CD4-positive, alpha-beta T cell (primary cell): Measurements from ENCODE around the gene CST7. TPM values are rescaled to one million over a fixed set of nuclear protein-coding genes. Genes with fewer than 3 reads are reported as not detected.

Experiments
- ATAC-seq: fragments of 200-7000 bp; cut with Tn5 transposase; one replicate; pipeline ENCODE4 v1.10.0; 2022; ENCODE audit warnings: mild to moderate bottlenecking; ENCODE audit not compliant: poor library complexity
- CTCF ChIA-PET: fragments of 350-600 bp; sonication (Branson Sonifier 250); formaldehyde crosslinking; loops from one replicate; lab custom pipeline; 2021; ENCODE audit warnings: antibody characterized with exemption, inconsistent platforms; lab: Charles Lee
- POLR2A ChIA-PET: fragments of 350-600 bp; sonication (Branson Sonifier 250); formaldehyde crosslinking; loops from one replicate; lab custom pipeline; 2021; ENCODE audit warnings: antibody characterized with exemption, inconsistent platforms; lab: Charles Lee
- DNase-seq, 14 experiments: peaks; one replicate each; pipeline ENCODE4 v3.0.0-alpha.2; 2013 to 2020; ENCODE audit warnings: mixed read lengths in 2 of 14
- H3K27ac ChIP-seq, 2 donors: one replicate each; pipeline versions ENCODE4 v1.5.1 to v1.7.0; 2013; ENCODE audit warnings: low read length in 2 of 2, low read depth in 1 of 2, mild to moderate bottlenecking in 1 of 2
- H3K27me3 ChIP-seq, 2 experiments: 1 replicate in 1 of 2; 2 replicates in 1 of 2; pipeline versions ENCODE4 v1.6.1 to v1.7.0; 2013; ENCODE audit warnings: low read length in 2 of 2, control low read depth in 1 of 2, mild to moderate bottlenecking in 1 of 2, moderate library complexity in 1 of 2; ENCODE audit not compliant: insufficient read depth in 2 of 2, control insufficient read depth in 1 of 2
- H3K36me3 ChIP-seq: one replicate; pipeline ENCODE4 v1.6.1; 2013; ENCODE audit warnings: low read length, control low read depth; ENCODE audit not compliant: insufficient read depth
- H3K4me1 ChIP-seq: one replicate; pipeline ENCODE4 v1.6.1; 2013; ENCODE audit warnings: low read length, control low read depth; ENCODE audit not compliant: insufficient read depth
- H3K4me3 ChIP-seq: one replicate; pipeline ENCODE4 v1.5.1; 2013; ENCODE audit warnings: mild to moderate bottlenecking, low read length, moderate library complexity
- H3K9me3 ChIP-seq, 2 experiments: 1 replicate in 1 of 2; 2 replicates in 1 of 2; pipeline versions ENCODE4 v1.6.1 to v1.7.0; 2013; ENCODE audit warnings: low read length in 2 of 2, mild to moderate bottlenecking in 2 of 2, control low read depth in 1 of 2, moderate library complexity in 1 of 2; ENCODE audit not compliant: control insufficient read depth in 1 of 2, insufficient read depth in 1 of 2
- H3K27ac Mint-ChIP-seq: one replicate; pipeline ENCODE4 v1.8.0; 2020; ENCODE audit warnings: mixed read lengths
- H3K27me3 Mint-ChIP-seq: one replicate; pipeline ENCODE4 v1.8.0; 2021; ENCODE audit warnings: mixed read lengths
- H3K36me3 Mint-ChIP-seq: one replicate; pipeline ENCODE4 v1.8.0; 2021; ENCODE audit warnings: low read depth, mixed read lengths
- H3K4me1 Mint-ChIP-seq: one replicate; pipeline ENCODE4 v1.8.0; 2021; ENCODE audit warnings: low read depth, mixed read lengths
- H3K4me3 Mint-ChIP-seq: one replicate; pipeline ENCODE4 v1.8.0; 2020; ENCODE audit warnings: mild to moderate bottlenecking, mixed read lengths
- H3K9me3 Mint-ChIP-seq: one replicate; pipeline ENCODE4 v1.8.0; 2020; ENCODE audit warnings: mixed read lengths
- intact Hi-C, 2 experiments: fragments of 100-400 bp; cut with DNase I in 1 of 2; cut with micrococcal nuclease in 1 of 2; formaldehyde crosslinking; loops; one replicate each; pipeline versions ENCODE4 v1.15.1 to v1.9.0; 2023 to 2025; cut with DNase I, micrococcal nuclease
- total RNA-seq, 174 experiments: library from RNA in 2 of 174; stranded (reverse) in 2 of 174; gene quantifications; one replicate each; pipeline ENCODE4 v1.2.3 and lab custom pipeline; 2021 to 2026
- TF ChIP-seq, protein P1 (sequence below): fragments of 200-600 bp; IDR thresholded peaks from one replicate; pipeline ENCODE4 v1.8.0; 2022; ENCODE audit warnings: antibody characterized with exemption, mild to moderate bottlenecking

The CST7 gene
- total RNA-seq, 2 experiments from 2014 or later, result 3.2 to 4.4 TPM

DNA sequence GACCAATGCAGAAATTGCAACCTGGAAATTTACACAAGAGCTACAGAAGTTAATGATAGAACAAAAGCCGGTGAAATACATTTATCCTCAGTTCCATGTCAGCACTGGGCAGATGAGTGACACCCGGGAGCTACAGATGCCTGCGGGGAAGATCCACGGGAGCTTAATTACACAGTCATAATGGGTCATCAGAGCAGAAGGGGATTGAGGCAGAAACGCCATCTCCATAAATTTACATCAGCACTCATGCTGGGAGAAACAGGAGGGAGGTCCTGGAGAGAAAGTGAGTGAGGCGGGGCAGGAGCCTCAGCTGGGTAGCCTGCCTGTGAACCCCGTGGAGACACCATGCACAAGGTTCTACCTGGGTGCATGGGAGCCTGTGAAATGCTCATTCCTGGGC, 37.6 kb upstream of the CST7 start:
- no peaks in the 10 kb centered on the region for H3K27me3 Mint-ChIP-seq
- CTCF ChIA-PET, result no interaction called here
- TF ChIP-seq, protein P1, sequence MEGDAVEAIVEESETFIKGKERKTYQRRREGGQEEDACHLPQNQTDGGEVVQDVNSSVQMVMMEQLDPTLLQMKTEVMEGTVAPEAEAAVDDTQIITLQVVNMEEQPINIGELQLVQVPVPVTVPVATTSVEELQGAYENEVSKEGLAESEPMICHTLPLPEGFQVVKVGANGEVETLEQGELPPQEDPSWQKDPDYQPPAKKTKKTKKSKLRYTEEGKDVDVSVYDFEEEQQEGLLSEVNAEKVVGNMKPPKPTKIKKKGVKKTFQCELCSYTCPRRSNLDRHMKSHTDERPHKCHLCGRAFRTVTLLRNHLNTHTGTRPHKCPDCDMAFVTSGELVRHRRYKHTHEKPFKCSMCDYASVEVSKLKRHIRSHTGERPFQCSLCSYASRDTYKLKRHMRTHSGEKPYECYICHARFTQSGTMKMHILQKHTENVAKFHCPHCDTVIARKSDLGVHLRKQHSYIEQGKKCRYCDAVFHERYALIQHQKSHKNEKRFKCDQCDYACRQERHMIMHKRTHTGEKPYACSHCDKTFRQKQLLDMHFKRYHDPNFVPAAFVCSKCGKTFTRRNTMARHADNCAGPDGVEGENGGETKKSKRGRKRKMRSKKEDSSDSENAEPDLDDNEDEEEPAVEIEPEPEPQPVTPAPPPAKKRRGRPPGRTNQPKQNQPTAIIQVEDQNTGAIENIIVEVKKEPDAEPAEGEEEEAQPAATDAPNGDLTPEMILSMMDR, result no peak
- H3K4me1 Mint-ChIP-seq, result no peaks in the 10 kb centered on the region
- Histone ChIP-seq H3K4me3 (no peak overlapping the region), H3K36me3 (no peaks in the 10 kb centered on the region), H3K27me3 (no peaks in the 10 kb centered on the region), H3K9me3 (peaks cover 13 to 21% of the 10 kb centered on the region in 2 experiments), H3K27ac (no peak overlapping the region), H3K4me1 (no peaks in the 10 kb centered on the region)
- DNase-seq (no peak), ATAC-seq (no peak)
- H3K4me3 Mint-ChIP-seq, result no peak overlapping the region
- POLR2A ChIA-PET, result no interaction called here
- H3K36me3 Mint-ChIP-seq, result no peaks in the 10 kb centered on the region
- H3K27ac Mint-ChIP-seq, result no peak overlapping the region
- intact Hi-C loops, result loop anchor here in 1 of 2 experiments (10.0 kb wide), 1 partner anchor 1027 kb away; no protein-coding TSS in a partner anchor
- H3K9me3 Mint-ChIP-seq, result peaks cover 3% of the 10 kb centered on the region

DNA sequence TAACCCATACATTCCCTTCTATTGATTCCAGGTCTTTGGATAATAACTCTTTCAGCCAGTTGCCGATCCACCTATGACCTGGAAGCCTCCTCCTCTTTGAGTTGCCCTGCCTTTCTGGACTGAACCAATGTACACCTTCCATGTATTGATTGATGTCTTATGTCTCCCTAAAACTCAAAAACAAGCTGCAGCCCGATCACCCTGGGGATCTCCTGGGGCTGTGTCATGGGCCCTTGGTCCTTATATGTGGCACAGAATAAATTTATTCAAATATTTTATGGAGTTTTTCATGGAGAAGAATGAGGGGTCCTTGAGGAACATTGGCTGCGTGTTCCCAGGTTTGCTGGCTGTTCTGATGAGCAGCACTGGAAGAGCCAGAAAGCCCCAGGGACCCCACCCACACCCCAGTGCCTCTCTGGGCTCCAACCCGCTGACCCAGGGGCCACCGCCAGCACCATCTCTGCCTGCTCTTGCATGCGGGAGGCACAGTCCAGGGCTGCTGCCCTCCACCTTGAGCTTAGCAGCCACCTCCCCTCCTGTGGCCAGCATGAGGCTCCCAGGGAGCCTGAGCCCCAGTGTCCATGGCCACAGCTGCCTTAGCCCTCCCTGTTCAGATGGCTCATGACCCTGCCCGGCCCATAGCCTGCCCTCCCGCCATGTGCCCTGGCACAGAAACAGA, 36.5 kb upstream of the CST7 start:
- intact Hi-C loops, result loop anchor here in 1 of 2 experiments (10.0 kb wide), 1 partner anchor 1028 kb away; no protein-coding TSS in a partner anchor
- ChIA-PET CTCF (no interaction called here), POLR2A (no interaction called here)
- H3K4me3 ChIP-seq, result no peak overlapping the region
- Mint-ChIP-seq H3K9me3 (peaks cover 2% of the 10 kb centered on the region), H3K27ac (no peak overlapping the region), H3K36me3 (no peaks in the 10 kb centered on the region), H3K4me3 (no peak overlapping the region), H3K4me1 (no peaks in the 10 kb centered on the region), H3K27me3 (no peaks in the 10 kb centered on the region)
- DNase-seq, result no peak
- no peak for ATAC-seq
- H3K4me1 ChIP-seq, result no peaks in the 10 kb centered on the region
- H3K36me3 ChIP-seq, result no peaks in the 10 kb centered on the region
- H3K27ac ChIP-seq, result no peak overlapping the region
- no peaks in the 10 kb centered on the region for H3K27me3 ChIP-seq
- peaks cover 4 to 21% of the 10 kb centered on the region in 2 experiments for H3K9me3 ChIP-seq
- TF ChIP-seq, protein P1, result no peak

DNA sequence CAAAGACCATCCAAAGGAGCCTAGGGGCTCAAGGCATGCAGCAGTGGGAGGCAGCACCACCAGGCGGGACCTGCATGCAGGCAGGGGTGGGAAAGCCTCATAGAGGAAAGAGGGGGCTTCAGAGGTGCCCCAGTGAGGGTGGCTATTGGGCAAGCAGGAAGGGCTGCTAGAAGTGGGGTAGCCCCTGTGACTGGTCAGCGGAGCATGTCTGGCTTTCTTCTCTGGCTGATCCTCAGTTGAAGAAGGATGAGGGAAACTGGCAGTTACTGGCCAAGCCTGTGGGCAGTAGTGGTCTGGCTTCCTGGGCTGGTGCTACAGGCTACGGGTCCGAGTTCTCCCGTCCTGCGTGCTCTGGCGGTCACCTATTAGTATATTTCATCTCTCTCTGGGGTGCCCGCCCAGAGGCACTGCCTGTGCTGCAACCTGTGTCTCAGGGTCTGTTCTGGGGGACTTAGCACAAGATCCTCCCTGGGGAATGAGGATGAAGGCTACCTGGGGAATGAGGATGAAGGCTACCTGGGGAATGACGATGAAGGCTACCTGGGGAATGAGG, 35.9 kb upstream of the CST7 start:
- Histone ChIP-seq H3K27ac (no peak overlapping the region), H3K36me3 (no peaks in the 10 kb centered on the region), H3K9me3 (peaks cover 4 to 21% of the 10 kb centered on the region in 2 experiments), H3K4me3 (no peak overlapping the region), H3K4me1 (peaks cover 4% of the 10 kb centered on the region), H3K27me3 (no peaks in the 10 kb centered on the region)
- POLR2A ChIA-PET, result no interaction called here
- ATAC-seq (no peak), DNase-seq (no peak)
- Mint-ChIP-seq H3K27me3 (no peaks in the 10 kb centered on the region), H3K27ac (no peak overlapping the region), H3K4me3 (no peak overlapping the region), H3K9me3 (no peaks in the 10 kb centered on the region), H3K4me1 (no peaks in the 10 kb centered on the region), H3K36me3 (no peaks in the 10 kb centered on the region)
- TF ChIP-seq, protein P1, result no peak
- CTCF ChIA-PET, result no interaction called here
- intact Hi-C loops, result loop anchor here in 1 of 2 experiments (10.0 kb wide), 1 partner anchor 1028 kb away; no protein-coding TSS in a partner anchor
